ENCODE data around the gene SIRT7. TPM values are rescaled to one million over a fixed set of nuclear protein-coding genes. Genes with fewer than 3 reads are reported as not detected.
A peak's percentile ranks its signal among the peaks of the same experiment; 100 is the strongest.

Gene SIRT7
- total RNA-seq, 2 experiments from 2014 or later, result 55.1 to 61.0 TPM

DNA sequence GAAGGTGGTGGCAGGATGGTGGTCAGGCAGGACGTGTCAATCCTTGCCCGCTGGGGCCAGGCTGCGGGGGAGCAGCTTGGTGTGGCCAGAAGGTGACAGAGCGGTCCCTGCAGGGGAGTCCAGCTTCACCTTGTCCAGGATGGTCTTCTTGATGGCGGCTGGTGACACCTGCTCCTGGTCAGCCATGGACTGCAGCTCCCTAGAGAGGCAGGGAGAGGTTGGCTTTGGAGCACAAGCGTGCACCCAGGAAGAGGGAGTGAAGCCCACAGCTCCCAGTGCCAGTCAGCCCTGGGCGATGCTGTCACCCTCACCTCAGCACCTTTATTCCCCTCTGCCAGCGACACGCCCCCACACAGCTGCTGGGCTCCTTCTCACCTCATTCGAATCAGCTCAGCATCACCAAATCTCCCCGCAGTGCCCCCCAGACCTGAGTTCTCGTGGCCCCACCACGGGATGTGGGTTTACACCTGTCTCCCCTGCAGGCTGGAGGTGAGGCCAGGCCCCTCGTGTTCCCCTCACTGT, 15.3 kb upstream of the SIRT7 start:
- no peak overlapping the region for H3K27ac Mint-ChIP-seq
- DNase-seq (no peak), ATAC-seq (no peak)
- peaks cover 2% of the 10 kb centered on the region for H3K27me3 Mint-ChIP-seq
- peaks cover 27% of the 10 kb centered on the region for H3K4me1 Mint-ChIP-seq
- CTCF ChIA-PET, result interaction anchor here (0.7 to 2.3 kb wide), 3 partner anchors 26 to 104 kb away, joined by 3 to 7 read pairs (median 5); partner anchors contain the start of genes CENPX and DCXR
- H3K36me3 Mint-ChIP-seq, result no peaks in the 10 kb centered on the region
- no peaks in the 10 kb centered on the region for H3K9me3 Mint-ChIP-seq (ENCODE audit: low read depth)
- H3K4me3 Mint-ChIP-seq, result no peak overlapping the region

DNA sequence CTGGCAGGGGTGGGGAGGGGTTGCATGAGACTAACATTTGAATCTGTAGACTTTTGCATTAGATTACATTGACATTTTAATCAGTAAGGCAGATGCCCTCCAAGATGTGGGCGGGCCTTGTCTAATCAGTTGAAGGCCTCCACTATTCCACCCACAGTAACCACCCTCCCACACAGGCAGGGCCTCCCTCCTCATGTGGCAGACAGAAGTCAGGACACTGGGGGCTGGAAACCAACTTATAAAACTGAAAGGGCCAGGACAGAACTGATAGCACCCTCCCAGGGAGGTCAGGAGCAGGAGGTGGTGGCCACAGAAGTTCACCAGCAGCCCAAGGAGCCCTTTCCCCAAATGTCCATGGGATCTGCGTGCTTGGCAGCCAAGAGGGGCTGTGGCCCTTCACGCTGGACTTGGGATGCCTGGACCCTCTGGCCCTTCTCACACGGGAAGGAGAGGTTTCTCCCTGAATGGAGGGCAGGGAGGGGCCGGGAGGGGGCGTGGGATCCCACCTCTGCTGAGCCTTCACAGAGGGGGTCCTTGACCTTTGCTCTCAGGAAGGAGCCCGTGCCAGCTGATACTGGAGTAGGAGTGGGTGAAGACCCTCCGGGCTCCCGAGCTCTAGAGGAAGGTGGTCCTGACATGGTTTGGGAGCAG, 14.5 kb upstream of the SIRT7 start:
- CTCF ChIA-PET, result interaction anchor here (0.7 to 2.3 kb wide), 2 partner anchors 27 to 105 kb away, joined by 3 to 7 read pairs; partner anchors contain the start of gene DCXR
- no peak for DNase-seq
- Mint-ChIP-seq H3K9me3 (ENCODE audit: low read depth) (no peaks in the 10 kb centered on the region), H3K4me1 (peaks cover 22% of the 10 kb centered on the region), H3K36me3 (no peaks in the 10 kb centered on the region), H3K4me3 (no peak overlapping the region), H3K27ac (no peak overlapping the region), H3K27me3 (peaks cover 2% of the 10 kb centered on the region)
- ATAC-seq, result no peak

DNA sequence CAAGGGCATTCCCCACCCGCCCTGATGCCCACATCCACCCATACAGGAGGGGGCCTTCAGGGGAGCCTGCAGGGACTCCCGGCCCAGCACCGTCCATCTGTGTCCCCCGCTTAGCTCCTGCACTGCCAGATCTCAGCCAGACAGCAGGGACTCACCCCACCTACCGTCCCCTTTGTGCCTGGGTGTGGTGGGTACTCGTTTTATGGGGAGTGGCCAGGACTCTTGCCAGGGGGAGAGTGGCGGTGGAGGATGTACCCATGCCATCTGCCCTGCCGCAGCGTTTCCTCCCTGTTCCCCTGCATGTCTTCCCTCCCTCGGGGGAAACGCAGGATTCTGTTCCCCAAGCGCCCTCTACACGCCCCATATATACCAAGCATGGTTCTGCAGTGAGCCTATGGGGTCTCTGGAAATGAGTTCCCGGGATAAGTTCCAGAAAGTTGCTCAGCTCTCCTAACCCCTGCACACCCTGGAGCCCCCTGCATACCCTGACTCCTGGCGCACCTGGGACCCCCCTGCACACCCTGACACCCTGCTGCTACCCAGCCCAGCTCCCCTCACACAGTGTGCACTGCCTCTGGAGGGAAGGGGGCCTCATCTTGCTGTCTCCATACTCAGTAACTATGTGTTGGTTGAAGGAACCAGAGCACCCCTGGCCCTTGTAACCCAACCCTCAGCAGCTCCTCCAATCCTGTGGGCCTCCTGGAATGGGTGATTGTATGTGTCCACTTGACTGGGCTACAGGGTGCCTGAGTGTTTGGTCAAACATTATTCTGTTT, 13.8 kb upstream of the SIRT7 start:
- DNase-seq, result no peak
- H3K27me3 Mint-ChIP-seq, result peaks cover 2% of the 10 kb centered on the region
- H3K4me3 Mint-ChIP-seq, result no peak overlapping the region
- CTCF ChIA-PET, result interaction anchor here (1.8 to 2.3 kb wide), 2 partner anchors 28 kb away, joined by 7 to 10 read pairs; no protein-coding TSS in a partner anchor
- no peak for ATAC-seq
- peaks cover 22% of the 10 kb centered on the region for H3K4me1 Mint-ChIP-seq
- H3K9me3 Mint-ChIP-seq (ENCODE audit: low read depth), result no peaks in the 10 kb centered on the region
- H3K27ac Mint-ChIP-seq, result no peak overlapping the region
- no peaks in the 10 kb centered on the region for H3K36me3 Mint-ChIP-seq

DNA sequence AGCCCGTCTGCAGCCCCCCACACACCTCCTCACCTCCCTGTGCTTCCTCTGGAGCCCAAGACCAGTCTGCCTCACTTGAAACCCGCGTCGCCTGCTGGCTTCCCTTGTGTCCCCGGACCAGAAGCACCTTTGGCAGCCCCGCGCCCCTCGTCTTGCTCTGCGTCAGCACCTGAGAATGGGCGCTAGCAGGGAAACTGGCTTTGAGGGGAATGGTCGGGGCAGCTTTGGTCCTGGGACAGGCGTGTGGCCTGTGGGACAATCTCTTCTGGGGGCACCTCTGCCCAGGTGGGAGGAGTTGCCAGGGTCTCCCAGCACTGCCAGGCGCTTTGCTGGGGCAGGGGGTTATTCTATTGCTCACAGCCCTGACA, 13.2 kb upstream of the SIRT7 start:
- no peak for ATAC-seq
- H3K27ac Mint-ChIP-seq, result no peak overlapping the region
- CTCF ChIA-PET, result interaction anchor here (1.8 kb wide), 1 partner anchor 28 kb away, joined by 10 read pairs; no protein-coding TSS in a partner anchor
- H3K4me3 Mint-ChIP-seq, result no peak overlapping the region
- DNase-seq, result no peak
- peaks cover 24% of the 10 kb centered on the region for H3K4me1 Mint-ChIP-seq
- H3K9me3 Mint-ChIP-seq (ENCODE audit: low read depth), result no peaks in the 10 kb centered on the region
- H3K36me3 Mint-ChIP-seq, result no peaks in the 10 kb centered on the region
- peaks cover 2% of the 10 kb centered on the region for H3K27me3 Mint-ChIP-seq

DNA sequence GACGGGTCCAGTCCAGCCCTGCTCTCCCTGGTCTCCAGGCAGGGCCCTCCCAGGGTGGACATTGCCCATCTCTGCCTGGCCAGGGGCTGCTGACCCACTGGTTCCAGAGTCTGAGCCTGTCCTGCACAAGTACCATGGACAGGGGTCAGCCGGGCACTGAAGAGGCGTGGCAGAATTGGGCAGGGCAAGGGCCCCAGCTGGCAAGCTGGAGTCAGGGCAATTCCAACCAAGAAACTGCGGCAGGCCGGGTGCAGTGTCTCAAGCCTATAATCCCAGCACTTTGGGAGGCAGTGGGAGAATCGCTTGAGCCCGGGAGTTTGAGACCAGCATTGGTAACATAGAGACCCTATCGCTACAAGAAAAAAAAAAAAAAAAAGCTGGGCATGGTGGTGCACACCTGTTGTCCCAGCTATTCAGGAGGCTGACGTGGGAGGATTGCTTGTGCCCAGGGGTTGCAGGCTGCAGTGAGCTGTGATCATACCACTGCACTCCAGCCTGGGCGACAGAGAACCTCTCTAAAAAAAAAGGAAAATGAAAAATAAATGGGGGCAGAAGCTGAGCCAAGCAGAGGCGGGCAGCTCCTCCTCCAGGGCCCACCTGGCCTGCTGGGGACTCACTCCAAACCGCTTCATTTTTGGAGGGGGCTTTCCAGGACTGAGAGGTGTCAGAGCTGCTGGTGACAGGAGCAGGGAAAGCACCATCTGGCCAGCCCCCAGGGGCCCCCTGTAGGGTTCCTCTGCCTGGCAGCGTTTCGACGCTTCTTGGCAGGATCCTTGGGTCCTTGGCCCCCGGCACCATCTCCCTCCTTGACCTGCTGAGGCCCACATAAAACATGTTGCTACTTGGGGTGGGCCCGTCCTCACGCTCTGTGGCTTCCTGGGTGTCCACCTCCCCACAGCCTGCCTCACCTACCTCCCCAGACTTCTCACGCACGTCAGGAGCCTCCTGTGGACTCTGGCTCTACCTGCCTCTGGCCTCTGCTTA, 12.5 kb upstream of the SIRT7 start:
- no peaks in the 10 kb centered on the region for H3K36me3 Mint-ChIP-seq
- H3K9me3 Mint-ChIP-seq (ENCODE audit: low read depth), result no peaks in the 10 kb centered on the region
- no peak overlapping the region for H3K27ac Mint-ChIP-seq
- no peak for DNase-seq
- CTCF ChIA-PET, result interaction anchor here (0.6 to 1.8 kb wide), 2 partner anchors 29 to 89 kb away, joined by 3 to 10 read pairs; no protein-coding TSS in a partner anchor
- peaks cover 25% of the 10 kb centered on the region for H3K4me1 Mint-ChIP-seq
- H3K4me3 Mint-ChIP-seq, result no peak overlapping the region
- H3K27me3 Mint-ChIP-seq, result peaks cover 2% of the 10 kb centered on the region
- no peak for ATAC-seq

DNA sequence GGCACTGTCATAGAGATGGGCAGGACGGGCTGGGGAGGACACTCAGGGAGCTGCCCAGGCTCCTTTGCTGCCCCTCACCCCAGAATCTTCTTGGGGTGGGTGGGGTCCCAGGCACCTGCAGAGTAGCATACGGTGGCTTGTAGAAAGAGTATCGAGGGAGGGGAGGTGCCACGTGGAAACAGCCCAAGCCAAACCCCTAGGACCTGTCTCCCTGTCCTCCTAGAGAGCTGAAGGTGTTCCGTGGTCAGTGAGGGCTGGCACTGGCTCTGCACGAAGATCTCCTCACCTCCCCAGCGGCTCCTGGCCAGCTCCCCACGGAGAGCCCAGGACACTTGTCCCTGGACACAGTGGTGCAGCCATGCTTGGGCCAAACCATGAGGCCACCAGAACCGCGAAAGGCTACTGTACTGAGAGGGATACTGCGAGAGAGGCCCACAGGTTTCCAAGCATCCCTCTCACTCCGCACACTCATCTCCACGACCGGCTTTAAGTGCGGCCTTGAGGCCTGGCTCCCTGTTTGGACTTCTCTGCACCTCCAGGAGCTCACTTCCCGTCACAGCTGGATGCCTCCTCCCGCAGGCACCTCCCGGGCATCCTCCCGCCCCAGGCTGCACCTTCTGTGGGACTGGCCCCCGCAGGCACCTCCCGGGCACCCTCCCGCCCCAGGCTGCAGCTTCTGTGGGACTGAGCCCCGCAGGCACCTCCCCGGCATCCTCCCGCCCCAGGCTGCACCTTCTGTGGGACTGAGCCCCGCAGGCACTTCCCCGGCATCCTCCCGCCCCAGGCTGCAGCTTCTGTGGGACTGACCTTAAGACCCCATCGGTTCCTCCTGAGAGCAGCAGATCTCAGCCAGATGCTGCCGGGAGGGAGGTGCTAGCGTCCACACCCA, 11.5 kb upstream of the SIRT7 start:
- no peak for DNase-seq
- Mint-ChIP-seq H3K4me3 (peak overlapping the region; percentile 24), H3K27me3 (peaks cover 2% of the 10 kb centered on the region), H3K36me3 (no peaks in the 10 kb centered on the region), H3K4me1 (peaks cover 30% of the 10 kb centered on the region), H3K27ac (no peak overlapping the region), H3K9me3 (ENCODE audit: low read depth) (no peaks in the 10 kb centered on the region)
- CTCF ChIA-PET, result interaction anchor here (1.8 to 2.3 kb wide), 3 partner anchors 30 to 101 kb away, joined by 6 to 14 read pairs (median 10); partner anchors contain the start of gene ANAPC11
- no peak for ATAC-seq

DNA sequence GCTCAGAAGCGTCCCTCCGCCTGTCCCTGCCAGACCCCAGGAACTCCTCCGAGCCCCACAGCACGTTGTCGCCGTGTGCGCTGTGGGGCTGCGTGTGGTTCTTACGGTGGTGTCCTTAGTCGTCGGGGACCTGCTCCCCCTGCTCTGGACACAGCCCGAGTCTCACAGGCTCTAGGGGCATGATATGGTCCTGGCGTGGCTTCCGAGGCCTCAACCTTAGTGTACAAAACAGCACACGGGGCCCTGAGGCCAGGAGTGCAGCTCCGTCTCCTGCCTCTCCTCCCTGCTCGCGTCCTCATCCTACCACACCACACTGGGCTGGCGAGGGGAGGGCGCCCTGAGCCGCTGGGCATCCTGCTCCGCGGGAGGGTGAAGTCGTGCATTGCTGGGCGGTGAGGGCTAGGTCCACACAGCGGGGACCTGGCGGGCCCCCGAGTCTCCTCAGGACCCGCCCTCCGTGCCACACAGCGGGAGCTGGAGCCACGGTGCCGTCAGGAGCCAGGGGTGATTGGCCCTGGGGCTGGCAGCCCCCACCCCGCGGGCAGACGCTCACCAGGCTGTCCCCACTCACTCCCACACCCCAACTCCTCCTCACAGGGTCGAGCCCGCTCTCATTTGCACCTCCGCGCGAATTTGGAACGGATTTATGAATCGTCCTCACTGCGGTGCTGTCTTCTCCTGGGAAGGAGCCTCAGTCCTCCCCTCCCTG, 10.7 kb upstream of the SIRT7 start:
- no peak for ATAC-seq
- CTCF ChIA-PET, result interaction anchor here (1.0 to 3.6 kb wide), 7 partner anchors 8 to 197 kb away, joined by 3 to 26 read pairs (median 7); partner anchors contain the start of genes ANAPC11, CENPX, LRRC45 and PYCR1
- Mint-ChIP-seq H3K4me1 (peaks cover 32% of the 10 kb centered on the region), H3K4me3 (peak overlapping the region; percentile 57), H3K36me3 (no peaks in the 10 kb centered on the region), H3K9me3 (ENCODE audit: low read depth) (no peaks in the 10 kb centered on the region), H3K27ac (no peak overlapping the region), H3K27me3 (peaks cover 2% of the 10 kb centered on the region)
- no peak for DNase-seq

DNA sequence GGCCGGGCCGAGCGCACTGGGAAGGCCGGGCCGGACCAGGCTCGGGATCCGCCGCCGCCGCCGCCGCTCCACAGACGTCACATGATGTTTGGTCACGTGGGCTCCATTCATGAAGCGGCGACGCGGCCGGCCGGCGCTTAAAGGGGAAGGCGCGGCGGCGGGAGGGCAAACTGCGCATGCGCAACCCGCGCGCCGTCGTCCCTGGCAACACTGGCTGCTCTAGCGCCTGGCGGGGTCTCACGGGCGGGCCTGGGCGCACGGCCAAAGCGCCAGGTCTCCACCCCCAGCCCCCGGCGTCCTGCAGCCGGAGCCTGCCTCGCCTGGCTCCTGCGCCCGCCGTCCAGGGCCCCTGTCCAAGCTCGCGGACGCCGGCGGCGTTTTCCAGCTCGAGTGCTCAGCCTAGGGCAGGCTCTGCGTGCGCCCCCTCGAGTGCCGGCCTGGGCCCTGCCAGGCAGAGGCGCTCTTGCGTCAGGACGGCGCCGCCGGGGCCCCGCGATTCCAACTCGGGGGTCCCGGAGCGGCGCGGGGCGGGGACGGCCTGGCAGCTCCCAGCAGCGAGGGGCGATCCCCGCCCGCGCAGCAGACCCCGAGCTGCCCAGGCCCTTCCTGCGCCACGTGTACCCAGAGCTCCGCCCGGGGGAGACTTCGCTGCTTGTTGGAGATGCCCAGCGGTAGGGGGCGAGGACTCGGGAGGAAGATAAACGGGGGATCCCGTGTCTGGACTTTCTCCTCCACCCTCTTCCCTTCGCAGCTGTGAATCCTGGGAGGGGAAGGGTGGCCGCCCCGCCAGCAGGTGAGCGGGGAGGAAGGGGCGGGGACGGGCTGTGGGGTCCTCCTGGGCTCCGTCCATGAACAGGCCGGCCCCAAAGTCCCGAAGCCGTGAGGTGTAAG, 9.9 kb upstream of the SIRT7 start, which contains the start of gene MAFG:
Gene MAFG (minus strand): TSS at position 83 of the 891 bp plus-strand sequence. CDS start 4,550 bp downstream, outside the sequence.
- ATAC-seq (peak; percentile 76), DNase-seq (peak; percentile 93)
- H3K27me3 Mint-ChIP-seq, result peaks cover 2% of the 10 kb centered on the region
- H3K27ac Mint-ChIP-seq, result peak within 1 kb of the TSS; percentile 85
- H3K4me1 Mint-ChIP-seq, result peaks cover 28% of the 10 kb centered on the region
- H3K36me3 Mint-ChIP-seq, result no peaks in the 10 kb centered on the region
- CTCF ChIA-PET, result interaction anchor here (0.7 to 3.6 kb wide), 13 partner anchors 9 to 197 kb away, joined by 3 to 26 read pairs (median 6); partner anchors contain the start of genes ANAPC11, CENPX, DCXR and LRRC45
- H3K4me3 Mint-ChIP-seq, result peak within 1 kb of the TSS; percentile 79
- H3K9me3 Mint-ChIP-seq (ENCODE audit: low read depth), result no peaks in the 10 kb centered on the region

DNA sequence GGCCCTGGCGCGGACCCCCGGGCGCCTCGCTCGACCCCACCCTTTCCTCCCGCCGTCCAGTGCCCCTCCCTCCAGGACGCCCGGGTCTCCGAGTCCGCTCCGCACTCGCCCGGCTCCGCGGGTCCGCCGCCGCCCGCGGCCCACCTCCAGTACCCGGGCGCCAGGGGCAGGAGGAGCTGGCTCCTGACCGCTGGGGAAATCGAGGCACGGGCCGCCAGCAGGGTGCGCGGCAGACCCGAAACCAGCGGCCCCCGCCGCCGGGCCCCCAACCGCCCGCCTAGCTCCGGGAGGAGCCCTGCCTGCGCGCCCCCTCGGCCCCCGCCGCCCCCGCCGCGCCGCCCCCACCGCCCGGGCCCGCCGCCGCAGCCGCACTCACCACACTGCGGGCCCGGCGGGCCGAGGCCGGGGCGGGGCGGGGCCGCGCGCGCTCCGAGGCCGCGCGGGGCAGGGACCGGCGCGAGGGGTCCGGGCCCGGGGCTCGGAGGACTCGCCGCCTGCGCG, 9.2 kb upstream of the SIRT7 start:
- Mint-ChIP-seq H3K36me3 (peaks cover 1% of the 10 kb centered on the region), H3K27ac (no peak overlapping the region), H3K4me3 (peak overlapping the region; percentile 79), H3K4me1 (peaks cover 26% of the 10 kb centered on the region), H3K27me3 (peaks cover 2% of the 10 kb centered on the region), H3K9me3 (ENCODE audit: low read depth) (no peaks in the 10 kb centered on the region)
- DNase-seq (no peak), ATAC-seq (peak; percentile 14)
- CTCF ChIA-PET, result interaction anchor here (0.7 to 3.6 kb wide), 12 partner anchors 10 to 196 kb away, joined by 3 to 26 read pairs (median 6); partner anchors contain the start of genes ANAPC11, CENPX, DCXR and LRRC45

DNA sequence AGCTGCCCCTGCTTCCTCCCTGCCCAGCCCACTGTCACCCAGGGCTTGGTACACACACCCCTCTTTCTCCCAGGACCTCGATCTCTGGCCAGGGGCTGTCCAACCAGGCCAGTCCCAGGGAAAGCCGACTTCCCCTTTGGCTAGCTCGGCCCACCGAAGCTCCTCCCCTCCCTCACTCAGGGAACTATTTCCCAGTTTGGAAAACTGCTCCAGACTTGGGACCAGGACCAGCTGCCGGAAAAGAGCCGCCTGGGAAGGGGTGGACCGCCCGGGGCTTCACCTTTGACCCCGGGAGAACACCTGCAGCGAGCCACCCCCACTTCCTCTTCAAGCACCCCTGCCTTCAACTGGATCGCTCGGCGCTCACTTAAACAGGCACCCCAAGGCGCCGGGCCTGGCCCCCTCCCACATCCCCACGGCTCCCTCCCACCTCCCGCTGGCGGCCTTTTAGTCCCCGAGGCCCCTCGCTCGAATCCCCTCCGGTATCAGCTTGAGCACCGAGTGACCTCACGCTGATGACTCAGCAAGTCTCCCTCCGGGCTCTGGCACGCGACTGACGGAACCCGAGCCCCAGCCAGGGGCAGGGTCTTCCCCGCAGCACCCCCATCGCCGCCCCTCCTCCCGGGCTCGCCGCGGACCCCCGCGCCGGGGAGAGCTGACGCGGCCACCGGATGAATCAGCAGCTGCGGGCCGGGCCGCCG, 8.6 kb upstream of the SIRT7 start:
- Mint-ChIP-seq H3K4me3 (peak overlapping the region; percentile 79), H3K27ac (peak overlapping the region; percentile 85), H3K9me3 (ENCODE audit: low read depth) (no peaks in the 10 kb centered on the region), H3K4me1 (peaks cover 25% of the 10 kb centered on the region), H3K27me3 (peaks cover 2% of the 10 kb centered on the region), H3K36me3 (peaks cover 2% of the 10 kb centered on the region)
- ATAC-seq, result peak; percentile 20
- CTCF ChIA-PET, result interaction anchor here (0.6 to 3.6 kb wide), 10 partner anchors 10 to 147 kb away, joined by 3 to 26 read pairs (median 6); partner anchors contain the start of genes ANAPC11 and PYCR1
- DNase-seq, result peak; percentile 75
